Retinal pigment epithelial cell (primary cell): ENCODE data around the gene GNS.

ENCODE experiments used
- DNase-seq: peaks from one replicate; pipeline ENCODE4 v3.0.0-alpha.2; 2010; ENCODE audit warnings: low read depth
- H3K4me3 ChIP-seq: 2 replicates; pipeline ENCODE4 v1.5.1; 2011; ENCODE audit warnings: mild to moderate bottlenecking, low read length, control low read depth, moderate library complexity
- CTCF ChIP-seq: conservative IDR thresholded peaks from 2 replicates; pipeline ENCODE4 v1.5.1; 2011; ENCODE audit warnings: low read depth, low read length, control low read depth, inconsistent platforms

The GNS gene

GRCh38 chr12:64714551-64714968 is 44.6 kb downstream of the GNS start:
- no peak for TF ChIP-seq CTCF
- no peak overlapping the region for H3K4me3 ChIP-seq
- no peak for DNase-seq

- no peak for TF ChIP-seq CTCF
- DNase-seq = no peak
- H3K4me3 ChIP-seq = no peak overlapping the region
Measured at GRCh38 chr12:64713376-64713775, 45.8 kb downstream of the GNS start.

GRCh38 chr12:64709429-64709828 is 49.8 kb downstream of the GNS start:
- no peak overlapping the region for H3K4me3 ChIP-seq
- no peak for TF ChIP-seq CTCF
- no peak for DNase-seq

GRCh38 chr12:64707926-64708325 is 51.3 kb downstream of the GNS start:
- no peak for DNase-seq
- no peak overlapping the region for H3K4me3 ChIP-seq
- no peak for TF ChIP-seq CTCF

GRCh38 chr12:64707362-64707761 is 51.8 kb downstream of the GNS start:
- no peak for DNase-seq
- H3K4me3 ChIP-seq = no peak overlapping the region
- no peak for TF ChIP-seq CTCF

GRCh38 chr12:64706857-64707256 is 52.3 kb downstream of the GNS start:
- DNase-seq = no peak
- no peak for TF ChIP-seq CTCF
- H3K4me3 ChIP-seq = no peak overlapping the region

- no peak for TF ChIP-seq CTCF
- DNase-seq = no peak
Measured at GRCh38 chr12:64706306-64706705, 52.9 kb downstream of the GNS start.

More at GRCh38 chr12:64706306-64706705, 52.9 kb downstream of the GNS start:
- H3K4me3 ChIP-seq = no peak overlapping the region
